DMS114 treated with DMSO at 0.1 percent for 48 hours (cell line): Measurements from ENCODE around the gene LARGE1.

Experiments used
- DNase-seq: peaks from one replicate; lab custom pipeline; 2025; ENCODE audit not compliant: unreplicated experiment; lab: John Stamatoyannopoulos, UW

Gene LARGE1

DNA sequence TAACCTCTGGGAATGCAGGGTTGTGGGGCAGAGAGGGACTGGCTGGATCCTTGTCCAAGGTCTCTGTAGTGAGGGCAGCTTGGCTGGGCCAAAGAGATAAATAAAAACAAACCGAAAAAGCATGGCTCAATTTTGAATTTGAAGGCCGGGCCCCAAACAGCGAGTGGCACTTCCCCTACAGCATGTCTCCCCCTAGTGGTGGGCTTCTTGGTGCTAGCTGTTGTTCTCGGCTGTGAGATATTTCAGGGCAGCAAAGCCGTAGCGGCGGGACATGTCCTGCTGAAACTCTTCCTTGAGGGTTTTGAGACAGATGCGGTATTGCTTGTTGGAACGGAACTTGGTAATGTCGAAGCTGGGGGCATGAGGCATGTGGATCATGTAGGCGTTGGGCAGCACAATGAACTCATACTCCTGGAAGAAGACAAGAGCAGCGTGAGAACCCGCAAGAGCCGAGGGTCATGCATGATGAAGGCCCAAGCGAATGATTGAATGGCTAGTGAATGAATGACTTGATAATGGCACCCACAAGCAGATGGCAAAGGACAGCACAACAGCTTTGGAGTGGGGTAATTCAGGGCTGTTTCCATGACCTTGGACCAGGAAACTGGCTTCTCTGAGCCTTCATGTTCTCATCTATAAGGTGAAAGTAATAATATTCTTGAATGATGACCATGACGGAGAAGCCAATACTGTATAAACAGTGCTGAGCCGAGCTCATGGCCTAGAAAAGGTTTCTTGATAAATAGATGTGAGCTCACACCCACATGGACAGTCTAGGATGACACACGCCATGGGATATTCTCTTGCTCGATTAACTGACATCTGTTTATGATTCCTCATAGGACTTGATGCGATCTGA is 645.8 kb downstream of the LARGE1 start:
- no peak for DNase-seq

DNA sequence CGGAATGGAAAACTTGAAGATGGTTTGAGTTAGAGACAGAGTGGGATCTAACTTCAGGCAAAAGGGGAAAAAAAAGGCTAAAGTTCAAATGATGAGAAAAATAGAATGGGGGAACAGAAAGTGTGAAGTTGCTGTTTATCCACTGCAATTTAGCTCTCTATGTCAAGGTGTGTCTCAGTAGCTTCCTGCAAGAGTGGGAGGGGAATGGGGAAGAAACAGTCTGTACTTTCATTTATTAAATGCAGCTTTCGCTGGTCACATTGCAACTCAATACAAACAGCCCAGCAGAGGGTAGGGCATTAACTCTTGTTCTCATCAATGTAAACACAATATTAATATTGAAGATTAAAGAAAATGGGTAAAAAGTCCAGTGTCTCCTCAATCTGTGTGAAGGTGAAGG is 647.4 kb downstream of the LARGE1 start:
- no peak for DNase-seq

DNA sequence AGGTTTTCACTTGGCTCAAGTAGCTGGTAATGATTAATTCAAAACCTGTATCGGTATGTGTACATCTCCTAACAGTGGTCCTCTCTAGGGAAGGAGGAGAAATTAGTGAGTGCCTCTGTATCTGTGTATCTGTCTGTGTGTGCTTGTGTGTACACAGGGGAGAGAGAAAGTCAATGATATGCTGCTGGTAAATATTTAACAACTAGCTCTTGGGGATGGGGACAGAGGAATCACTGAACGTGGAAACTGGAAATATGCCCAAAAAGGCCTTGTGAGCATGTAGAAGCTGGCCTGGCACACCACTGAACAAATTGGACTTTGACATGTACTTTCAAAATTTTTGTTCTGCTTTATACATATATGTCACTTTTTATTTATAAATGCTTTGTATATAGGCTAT is 648.1 kb downstream of the LARGE1 start:
- DNase-seq: no peak

DNA sequence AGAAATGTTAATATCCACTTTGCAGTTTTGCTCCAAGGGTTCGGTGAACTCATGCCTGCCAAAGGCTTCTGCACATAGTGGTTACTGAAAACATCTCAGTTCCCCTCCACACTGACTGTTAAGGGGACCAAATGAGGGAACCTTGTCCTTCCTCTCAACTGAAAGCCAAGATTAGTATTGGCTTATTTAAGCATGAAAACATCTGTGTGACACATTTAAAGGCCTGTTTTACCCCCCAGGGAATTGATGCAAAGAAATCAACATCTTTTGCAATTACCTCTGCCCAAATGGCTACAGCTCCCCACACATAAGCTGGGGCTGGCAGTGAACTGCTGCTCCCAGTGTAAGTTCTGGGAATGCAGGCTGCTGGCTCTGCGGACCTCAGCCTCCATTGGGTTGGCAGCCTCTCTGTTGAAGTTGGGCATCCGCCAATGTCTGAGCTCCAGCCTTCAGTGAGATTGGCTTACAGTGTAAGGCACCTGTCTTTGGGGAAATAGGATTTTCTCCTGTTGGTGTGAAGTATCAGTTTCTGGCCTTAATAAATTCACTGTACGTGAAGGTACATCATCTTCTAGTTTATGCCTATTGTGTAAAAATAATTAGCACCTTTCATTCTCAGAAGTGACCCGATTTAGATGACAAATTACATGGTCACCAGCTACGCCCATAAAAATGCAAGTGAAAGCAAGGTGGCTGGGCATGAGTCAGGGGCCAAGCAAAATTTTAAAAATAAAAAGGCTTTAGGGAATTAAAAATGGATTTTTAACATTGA is 648.7 kb downstream of the LARGE1 start:
- no peak for DNase-seq

DNA sequence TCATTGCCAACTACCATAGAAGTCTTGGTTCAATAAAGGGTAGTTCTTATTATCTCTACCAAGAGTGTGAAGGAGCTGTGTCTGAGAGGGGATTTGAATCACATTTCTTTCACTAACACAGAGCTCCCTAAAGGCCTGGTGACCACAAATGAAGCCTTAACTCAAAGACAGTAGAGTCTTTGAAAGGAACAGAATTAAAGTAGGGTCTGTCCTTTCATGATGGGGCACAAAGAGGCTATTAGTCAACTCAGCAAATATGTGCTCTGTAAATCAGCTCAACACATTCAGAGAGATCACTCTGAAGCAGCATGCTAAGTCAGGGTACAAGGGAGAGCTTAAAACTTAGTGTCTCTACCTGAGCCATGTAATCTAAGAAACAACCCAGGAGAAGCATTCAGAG is 649.7 kb downstream of the LARGE1 start:
- DNase-seq: no peak

DNA sequence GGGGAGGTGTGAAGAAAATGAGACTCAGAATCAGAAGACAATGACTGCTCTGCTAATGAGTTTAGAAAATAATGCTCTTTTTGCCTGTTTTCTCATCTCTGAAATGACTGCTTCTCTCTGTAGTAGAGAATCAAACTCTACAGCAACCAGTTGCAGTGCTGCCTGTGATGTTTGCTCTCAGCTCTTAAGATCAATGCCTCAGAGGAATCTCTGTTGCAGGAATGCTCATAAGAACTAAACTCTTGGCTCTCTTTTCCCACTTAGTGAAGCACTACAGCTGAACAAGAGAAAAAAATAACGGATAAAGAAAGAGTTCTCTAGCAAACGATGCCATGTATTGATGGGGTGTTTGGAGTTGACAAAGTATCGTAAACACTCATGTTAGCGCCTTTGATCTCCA is 658.6 kb downstream of the LARGE1 start:
- no peak for DNase-seq

DNA sequence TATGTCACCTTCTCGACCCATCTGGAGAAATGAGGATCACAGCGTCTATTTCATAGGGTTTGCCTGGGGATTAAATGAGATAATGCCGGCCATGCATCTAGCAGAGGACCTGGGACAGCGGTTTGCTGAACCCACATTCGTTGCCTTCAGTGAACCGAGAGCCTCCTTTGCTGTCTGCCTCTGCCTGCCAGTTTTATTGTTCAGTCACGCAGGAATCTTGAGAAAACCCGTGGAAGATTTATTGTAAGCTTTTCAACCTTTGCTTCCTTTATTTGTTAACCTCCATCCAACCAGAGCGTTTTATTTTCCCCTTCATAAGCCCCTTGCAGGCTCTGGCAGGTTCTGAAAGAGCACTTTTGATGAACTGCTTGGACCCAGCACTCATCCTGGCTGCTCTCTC is 659.8 kb downstream of the LARGE1 start:
- no peak for DNase-seq

DNA sequence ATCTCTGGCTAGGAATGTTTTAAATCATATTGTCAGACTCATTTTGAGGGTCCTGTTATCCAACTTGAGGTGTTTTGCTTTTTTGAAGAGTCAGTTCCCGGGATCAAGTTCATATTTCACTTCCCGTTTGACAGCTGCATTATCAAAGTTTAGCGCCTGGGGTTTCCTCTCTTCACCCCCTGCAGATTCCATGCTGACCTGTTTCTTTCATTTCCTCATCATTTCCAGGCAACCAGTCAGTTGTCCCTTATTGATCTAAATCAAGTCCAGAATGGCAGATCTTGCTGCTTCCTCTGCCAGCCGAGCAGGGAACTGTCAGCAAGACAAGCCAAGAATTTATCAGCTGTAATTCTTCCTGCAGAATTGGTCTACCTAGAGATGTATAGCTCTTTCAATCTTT is 664.5 kb downstream of the LARGE1 start:
- no peak for DNase-seq

DNA sequence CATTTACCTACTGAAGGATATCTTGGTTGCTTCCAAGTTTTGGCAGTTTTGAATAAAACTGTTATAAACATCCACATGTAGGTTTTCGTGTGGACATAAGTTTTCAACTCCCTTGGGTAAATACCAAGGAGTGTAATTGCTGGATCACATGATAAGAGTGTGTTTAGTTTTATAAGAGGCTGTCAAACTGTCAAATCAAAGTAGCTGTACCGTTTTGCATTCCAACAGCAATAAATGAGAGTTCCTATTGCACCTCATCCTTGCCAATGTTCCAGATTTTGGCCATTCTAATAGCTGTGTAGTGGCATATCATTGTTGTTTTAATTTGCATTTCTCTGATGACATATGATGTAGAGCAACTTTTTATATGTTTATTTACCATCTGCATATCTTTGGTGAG is 671.3 kb downstream of the LARGE1 start:
- no peak for DNase-seq

DNA sequence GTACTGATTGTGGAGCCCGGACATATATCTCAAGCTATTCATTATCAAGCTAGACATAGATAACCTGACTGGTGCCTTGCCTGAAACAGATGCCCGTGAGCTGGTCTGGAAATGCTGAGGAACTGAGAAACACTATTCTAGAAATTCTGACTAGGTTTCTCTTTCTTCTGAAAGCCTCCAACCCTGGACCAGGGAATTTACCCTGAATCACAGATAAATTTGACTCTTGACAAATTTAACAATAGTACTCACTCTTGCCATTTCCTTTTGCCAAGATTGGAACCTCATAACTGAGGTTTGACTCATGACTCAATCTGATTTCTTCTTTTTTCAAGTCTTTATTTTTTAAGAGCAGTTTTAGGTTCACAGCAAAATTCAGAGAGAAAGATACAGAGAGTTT is 672.5 kb downstream of the LARGE1 start:
- no peak for DNase-seq

DNA sequence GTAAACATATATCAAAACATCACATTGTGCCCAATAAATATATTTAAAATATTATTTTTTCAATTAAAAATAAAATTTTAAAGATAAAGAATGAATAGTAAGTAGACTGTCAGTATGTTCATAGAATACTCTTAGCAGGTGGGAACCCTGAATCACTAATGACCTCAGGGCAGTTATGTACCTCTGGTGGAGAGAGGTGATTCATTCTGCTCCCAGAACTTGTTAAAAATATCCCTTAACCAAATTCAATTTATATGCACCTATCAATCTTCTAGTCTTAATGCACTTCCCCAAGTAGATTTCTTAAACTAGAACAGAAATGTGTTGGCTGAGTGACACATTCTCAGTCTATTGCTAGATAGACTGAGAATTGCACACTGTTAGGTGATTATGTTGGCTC is 678.2 kb downstream of the LARGE1 start:
- no peak for DNase-seq

DNA sequence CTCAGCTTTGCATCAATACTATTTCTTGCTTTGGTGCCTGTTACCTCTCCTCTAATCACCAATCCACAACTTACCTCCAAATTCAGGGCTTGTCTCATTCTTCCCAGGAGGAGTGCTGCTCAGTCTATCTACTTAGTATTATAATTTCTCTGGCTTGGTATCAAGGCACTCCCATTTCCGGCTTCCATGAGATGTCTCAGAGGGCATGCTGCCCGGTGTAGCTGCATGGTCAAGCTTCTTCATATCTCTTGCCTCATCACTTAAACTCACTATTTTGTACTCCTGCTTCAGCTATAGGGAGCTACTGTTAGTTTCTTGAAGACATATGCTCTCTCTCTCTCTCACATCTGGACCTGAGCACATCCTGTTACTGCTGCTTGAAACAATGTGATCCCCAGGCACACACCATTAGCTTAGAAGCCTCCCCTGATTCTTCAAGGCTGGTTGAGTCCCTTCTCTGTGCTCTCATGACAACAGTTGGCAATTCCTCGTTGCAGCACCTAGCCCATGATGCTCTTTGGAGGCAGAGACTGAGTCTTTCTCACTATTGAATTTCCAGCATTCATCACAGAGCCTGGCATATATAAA is 679.3 kb downstream of the LARGE1 start:
- no peak for DNase-seq

DNA sequence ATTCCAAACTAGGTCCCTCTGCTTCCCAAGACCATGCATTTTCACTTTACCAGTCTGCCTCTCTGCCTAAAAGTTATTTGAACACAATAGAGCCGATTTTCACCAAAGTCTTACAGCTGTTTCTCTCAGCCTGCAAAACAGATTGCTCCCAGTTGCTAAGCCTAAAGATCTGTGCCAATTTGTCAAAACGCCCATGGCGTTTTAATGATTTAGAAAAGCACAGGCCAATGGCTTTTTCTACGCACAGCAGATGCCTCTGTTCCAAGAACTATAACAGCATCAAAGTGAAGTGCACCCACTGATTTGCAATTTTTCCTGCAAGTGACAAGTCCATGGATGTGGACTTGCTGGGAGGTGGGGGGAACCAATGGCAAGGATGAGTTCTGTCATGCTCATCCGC is 688.2 kb downstream of the LARGE1 start:
- no peak for DNase-seq

DNA sequence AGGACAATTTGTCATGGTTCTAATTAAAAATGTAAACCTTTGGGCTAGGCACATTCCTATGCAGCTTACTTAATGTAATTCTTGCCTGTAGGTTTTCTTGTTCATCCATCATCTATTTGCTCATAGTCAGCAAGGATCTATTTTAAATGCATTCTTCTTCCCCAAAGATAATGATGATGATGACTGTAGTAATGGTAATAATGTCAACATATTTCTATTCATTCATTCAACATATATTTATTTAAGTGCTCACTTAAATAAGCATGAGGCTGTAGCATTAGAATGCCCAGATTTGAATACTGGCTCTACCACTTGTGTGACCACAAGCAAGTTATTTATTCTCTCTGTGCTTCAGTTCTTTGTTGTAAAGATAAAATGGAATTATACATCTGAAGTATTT is 692.5 kb downstream of the LARGE1 start:
- DNase-seq: no peak

DNA sequence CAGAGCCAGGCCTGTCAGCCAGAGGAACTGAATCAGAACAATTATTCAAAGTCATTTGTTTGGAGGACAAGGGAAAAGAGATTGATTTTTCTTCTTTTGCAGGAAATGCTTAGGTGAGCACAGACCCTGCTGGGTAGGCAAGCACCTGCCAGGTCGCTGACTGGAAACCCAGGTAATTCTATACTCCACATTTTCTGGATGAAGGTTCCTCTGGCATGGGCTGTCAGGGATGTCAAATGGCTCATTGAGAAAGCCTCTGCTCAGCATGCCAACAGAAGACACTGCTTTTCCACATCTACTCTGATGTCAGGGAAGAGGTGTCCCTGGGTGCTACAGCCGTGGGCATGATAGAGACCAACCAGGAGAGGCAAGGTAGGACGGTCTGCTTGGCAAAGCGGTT is 695.4 kb downstream of the LARGE1 start:
- DNase-seq: no peak
